ENCODE data around the gene EXOG. TPM values are rescaled to one million over a fixed set of nuclear protein-coding genes. Genes with fewer than 3 reads are reported as not detected.
A peak's percentile ranks its signal among the peaks of the same experiment; 100 is the strongest.

The EXOG gene
- total and polyA plus RNA-seq, 2 of the 13 experiments (the other 11 are each of a cell fraction or from before 2014, with no cell fraction given): 5.5 to 9.5 TPM

DNA sequence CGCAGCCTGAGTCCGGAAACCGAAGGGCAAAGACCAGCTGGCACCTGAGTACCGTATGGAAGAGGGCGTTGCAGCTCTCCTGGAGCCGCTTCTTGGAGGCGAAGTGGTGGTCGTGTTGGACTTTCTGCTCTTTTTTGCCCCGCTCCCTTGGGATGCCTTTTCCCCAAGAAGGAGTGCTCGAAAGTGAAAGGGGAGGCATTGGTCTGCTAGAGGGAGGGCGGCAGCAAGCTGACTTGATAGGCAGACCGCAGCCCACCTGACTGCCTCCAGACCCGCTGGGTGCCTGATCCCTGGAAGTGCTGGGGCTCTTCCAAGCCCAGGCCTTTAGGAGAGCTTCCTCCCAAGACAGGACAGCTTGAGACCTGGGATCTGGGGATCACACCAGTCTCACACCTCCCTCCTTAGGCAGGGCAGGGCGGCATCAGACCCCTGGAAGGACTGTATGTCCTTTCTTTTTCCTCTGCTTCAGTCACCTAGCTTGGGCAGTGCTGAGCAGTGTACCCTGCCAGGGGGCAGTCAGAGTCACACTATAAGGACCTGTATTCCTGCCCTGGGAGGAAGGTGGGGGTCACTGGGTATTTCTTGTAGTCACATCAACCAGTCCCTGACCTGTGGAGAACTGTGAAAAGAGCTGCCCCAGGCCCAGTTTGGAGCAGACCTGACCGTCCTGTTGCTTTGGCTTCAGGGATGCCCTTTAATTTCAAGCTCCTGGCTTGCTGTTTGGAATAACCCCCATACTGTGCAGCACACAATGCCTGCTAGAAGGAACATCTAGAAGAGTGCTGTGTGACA, 40.3 kb upstream of the EXOG start (continued):
- TF ChIP-seq, protein P1, sequence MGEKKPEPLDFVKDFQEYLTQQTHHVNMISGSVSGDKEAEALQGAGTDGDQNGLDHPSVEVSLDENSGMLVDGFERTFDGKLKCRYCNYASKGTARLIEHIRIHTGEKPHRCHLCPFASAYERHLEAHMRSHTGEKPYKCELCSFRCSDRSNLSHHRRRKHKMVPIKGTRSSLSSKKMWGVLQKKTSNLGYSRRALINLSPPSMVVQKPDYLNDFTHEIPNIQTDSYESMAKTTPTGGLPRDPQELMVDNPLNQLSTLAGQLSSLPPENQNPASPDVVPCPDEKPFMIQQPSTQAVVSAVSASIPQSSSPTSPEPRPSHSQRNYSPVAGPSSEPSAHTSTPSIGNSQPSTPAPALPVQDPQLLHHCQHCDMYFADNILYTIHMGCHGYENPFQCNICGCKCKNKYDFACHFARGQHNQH (CRISPR knock-in tag; IDR thresholded peaks at IDR 0.05): 0 out of 2 replicates have a peak, but pooled peaks have one; percentile 9
- TF ChIP-seq, protein P2, sequence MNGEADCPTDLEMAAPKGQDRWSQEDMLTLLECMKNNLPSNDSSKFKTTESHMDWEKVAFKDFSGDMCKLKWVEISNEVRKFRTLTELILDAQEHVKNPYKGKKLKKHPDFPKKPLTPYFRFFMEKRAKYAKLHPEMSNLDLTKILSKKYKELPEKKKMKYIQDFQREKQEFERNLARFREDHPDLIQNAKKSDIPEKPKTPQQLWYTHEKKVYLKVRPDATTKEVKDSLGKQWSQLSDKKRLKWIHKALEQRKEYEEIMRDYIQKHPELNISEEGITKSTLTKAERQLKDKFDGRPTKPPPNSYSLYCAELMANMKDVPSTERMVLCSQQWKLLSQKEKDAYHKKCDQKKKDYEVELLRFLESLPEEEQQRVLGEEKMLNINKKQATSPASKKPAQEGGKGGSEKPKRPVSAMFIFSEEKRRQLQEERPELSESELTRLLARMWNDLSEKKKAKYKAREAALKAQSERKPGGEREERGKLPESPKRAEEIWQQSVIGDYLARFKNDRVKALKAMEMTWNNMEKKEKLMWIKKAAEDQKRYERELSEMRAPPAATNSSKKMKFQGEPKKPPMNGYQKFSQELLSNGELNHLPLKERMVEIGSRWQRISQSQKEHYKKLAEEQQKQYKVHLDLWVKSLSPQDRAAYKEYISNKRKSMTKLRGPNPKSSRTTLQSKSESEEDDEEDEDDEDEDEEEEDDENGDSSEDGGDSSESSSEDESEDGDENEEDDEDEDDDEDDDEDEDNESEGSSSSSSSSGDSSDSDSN (CRISPR knock-in tag; IDR thresholded peaks at IDR 0.05): peak; percentile 7; the same call in 1 of the 2 replicates
- TF ChIP-seq, protein P3, sequence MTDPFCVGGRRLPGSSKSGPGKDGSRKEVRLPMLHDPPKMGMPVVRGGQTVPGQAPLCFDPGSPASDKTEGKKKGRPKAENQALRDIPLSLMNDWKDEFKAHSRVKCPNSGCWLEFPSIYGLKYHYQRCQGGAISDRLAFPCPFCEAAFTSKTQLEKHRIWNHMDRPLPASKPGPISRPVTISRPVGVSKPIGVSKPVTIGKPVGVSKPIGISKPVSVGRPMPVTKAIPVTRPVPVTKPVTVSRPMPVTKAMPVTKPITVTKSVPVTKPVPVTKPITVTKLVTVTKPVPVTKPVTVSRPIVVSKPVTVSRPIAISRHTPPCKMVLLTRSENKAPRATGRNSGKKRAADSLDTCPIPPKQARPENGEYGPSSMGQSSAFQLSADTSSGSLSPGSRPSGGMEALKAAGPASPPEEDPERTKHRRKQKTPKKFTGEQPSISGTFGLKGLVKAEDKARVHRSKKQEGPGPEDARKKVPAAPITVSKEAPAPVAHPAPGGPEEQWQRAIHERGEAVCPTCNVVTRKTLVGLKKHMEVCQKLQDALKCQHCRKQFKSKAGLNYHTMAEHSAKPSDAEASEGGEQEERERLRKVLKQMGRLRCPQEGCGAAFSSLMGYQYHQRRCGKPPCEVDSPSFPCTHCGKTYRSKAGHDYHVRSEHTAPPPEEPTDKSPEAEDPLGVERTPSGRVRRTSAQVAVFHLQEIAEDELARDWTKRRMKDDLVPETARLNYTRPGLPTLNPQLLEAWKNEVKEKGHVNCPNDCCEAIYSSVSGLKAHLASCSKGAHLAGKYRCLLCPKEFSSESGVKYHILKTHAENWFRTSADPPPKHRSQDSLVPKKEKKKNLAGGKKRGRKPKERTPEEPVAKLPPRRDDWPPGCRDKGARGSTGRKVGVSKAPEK (CRISPR knock-in tag; IDR thresholded peaks at IDR 0.05; ENCODE audit: borderline replicate concordance): 0 out of 2 replicates have a peak, but pooled peaks have one; percentile 35
- TF ChIP-seq AKAP8 (CRISPR knock-in tag; IDR thresholded peaks at IDR 0.05) (peak; percentile 90), CBX5 (CRISPR knock-in tag; IDR thresholded peaks at IDR 0.05; ENCODE audit: borderline replicate concordance) (no peak), GABPB1 (CRISPR knock-in tag; IDR thresholded peaks at IDR 0.05) (peak; percentile 21; the same call in 1 of the 2 replicates), ZNF792 (CRISPR knock-in tag; IDR thresholded peaks at IDR 0.05) (no peak), ZNF816 (CRISPR knock-in tag; IDR thresholded peaks at IDR 0.05; ENCODE audit: borderline replicate concordance) (0 out of 2 replicates have a peak, but pooled peaks have one; percentile 42), DPF2 (CRISPR knock-in tag; IDR thresholded peaks at IDR 0.05; ENCODE audit: borderline replicate concordance, low read depth) (no peak), KDM4B (CRISPR knock-in tag; IDR thresholded peaks at IDR 0.05) (no peak), SPEN (CRISPR knock-in tag; IDR thresholded peaks at IDR 0.05; ENCODE audit: low read depth) (peak; percentile 29; the same call in 1 of the 2 replicates), GATAD1 (CRISPR knock-in tag; IDR thresholded peaks at IDR 0.05) (no peak), STAG1 (CRISPR knock-in tag; IDR thresholded peaks at IDR 0.05) (0 out of 2 replicates have a peak, but pooled peaks have one; percentile 10)
- TF ChIP-seq, protein P4, sequence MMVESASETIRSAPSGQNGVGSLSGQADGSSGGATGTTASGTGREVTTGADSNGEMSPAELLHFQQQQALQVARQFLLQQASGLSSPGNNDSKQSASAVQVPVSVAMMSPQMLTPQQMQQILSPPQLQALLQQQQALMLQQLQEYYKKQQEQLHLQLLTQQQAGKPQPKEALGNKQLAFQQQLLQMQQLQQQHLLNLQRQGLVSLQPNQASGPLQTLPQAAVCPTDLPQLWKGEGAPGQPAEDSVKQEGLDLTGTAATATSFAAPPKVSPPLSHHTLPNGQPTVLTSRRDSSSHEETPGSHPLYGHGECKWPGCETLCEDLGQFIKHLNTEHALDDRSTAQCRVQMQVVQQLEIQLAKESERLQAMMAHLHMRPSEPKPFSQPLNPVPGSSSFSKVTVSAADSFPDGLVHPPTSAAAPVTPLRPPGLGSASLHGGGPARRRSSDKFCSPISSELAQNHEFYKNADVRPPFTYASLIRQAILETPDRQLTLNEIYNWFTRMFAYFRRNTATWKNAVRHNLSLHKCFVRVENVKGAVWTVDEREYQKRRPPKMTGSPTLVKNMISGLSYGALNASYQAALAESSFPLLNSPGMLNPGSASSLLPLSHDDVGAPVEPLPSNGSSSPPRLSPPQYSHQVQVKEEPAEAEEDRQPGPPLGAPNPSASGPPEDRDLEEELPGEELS (CRISPR knock-in tag; IDR thresholded peaks at IDR 0.05): no peak
- TF ChIP-seq, protein P5, sequence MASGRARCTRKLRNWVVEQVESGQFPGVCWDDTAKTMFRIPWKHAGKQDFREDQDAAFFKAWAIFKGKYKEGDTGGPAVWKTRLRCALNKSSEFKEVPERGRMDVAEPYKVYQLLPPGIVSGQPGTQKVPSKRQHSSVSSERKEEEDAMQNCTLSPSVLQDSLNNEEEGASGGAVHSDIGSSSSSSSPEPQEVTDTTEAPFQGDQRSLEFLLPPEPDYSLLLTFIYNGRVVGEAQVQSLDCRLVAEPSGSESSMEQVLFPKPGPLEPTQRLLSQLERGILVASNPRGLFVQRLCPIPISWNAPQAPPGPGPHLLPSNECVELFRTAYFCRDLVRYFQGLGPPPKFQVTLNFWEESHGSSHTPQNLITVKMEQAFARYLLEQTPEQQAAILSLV (CRISPR knock-in tag; IDR thresholded peaks at IDR 0.05; ENCODE audit: borderline replicate concordance): 0 out of 2 replicates have a peak, but pooled peaks have one; percentile 6
- TF ChIP-seq, protein P6, sequence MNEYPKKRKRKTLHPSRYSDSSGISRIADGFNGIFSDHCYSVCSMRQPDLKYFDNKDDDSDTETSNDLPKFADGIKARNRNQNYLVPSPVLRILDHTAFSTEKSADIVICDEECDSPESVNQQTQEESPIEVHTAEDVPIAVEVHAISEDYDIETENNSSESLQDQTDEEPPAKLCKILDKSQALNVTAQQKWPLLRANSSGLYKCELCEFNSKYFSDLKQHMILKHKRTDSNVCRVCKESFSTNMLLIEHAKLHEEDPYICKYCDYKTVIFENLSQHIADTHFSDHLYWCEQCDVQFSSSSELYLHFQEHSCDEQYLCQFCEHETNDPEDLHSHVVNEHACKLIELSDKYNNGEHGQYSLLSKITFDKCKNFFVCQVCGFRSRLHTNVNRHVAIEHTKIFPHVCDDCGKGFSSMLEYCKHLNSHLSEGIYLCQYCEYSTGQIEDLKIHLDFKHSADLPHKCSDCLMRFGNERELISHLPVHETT (CRISPR knock-in tag; conservative IDR thresholded peaks at IDR 0.05): 0 out of 2 replicates have a peak, but pooled peaks have one; percentile 34
